K562 (cell line): ENCODE results near the gene APC2. TPM values are rescaled to one million over a fixed set of nuclear protein-coding genes. Genes with fewer than 3 reads are reported as not detected.

Experiments used
- BCOR ChIP-seq: fragments of 450-650 bp; IDR thresholded peaks from 2 replicates; pipeline ENCODE4 v1.6.1; 2016
- BRF1 ChIP-seq: IDR thresholded peaks from 3 replicates; pipeline ENCODE4 v1.6.1; 2011; ENCODE audit warnings: borderline replicate concordance, mild to moderate bottlenecking; ENCODE audit not compliant: insufficient read length; ENCODE audit errors: extremely low read depth
- CREB3 ChIP-seq: fragments of 450-650 bp; conservative IDR thresholded peaks from 2 replicates; pipeline ENCODE4 v1.6.1; 2016; ENCODE audit warnings: missing genetic modification characterization, low read depth, mild to moderate bottlenecking, missing compliant biosample characterization, moderate library complexity
- CTBP1 ChIP-seq: fragments of 450-650 bp; IDR thresholded peaks from 2 replicates; pipeline ENCODE4 v1.6.1; 2016; ENCODE audit warnings: borderline replicate concordance
- ETS2 ChIP-seq: IDR thresholded peaks from 2 replicates; pipeline ENCODE4 v1.6.1; 2016; ENCODE audit warnings: borderline replicate concordance, missing genetic modification characterization, mild to moderate bottlenecking, moderate library complexity, missing compliant biosample characterization; ENCODE audit not compliant: poor library complexity, severe bottlenecking
- HMG20B ChIP-seq: fragments of 250-450 bp; sonication (Bioruptor Pico); IDR thresholded peaks from 2 replicates; pipeline ENCODE4 v1.5.0; 2021; ENCODE audit warnings: mild to moderate bottlenecking
- KDM4B ChIP-seq, 2 experiments: fragments of 450-650 bp in 1 of 2; sonication (generic) in 1 of 2; IDR thresholded peaks; 2 replicates each; pipeline ENCODE4 v1.6.1; 2016 to 2017; ENCODE audit warnings: borderline replicate concordance in 2 of 2, antibody characterized with exemption in 1 of 2, low read depth in 1 of 2, mild to moderate bottlenecking in 1 of 2
- POLR2G ChIP-seq: fragments of 200-400 bp; formaldehyde crosslinking; IDR thresholded peaks from 2 replicates; pipeline ENCODE4 v1.6.1; 2017; ENCODE audit warnings: low read depth, mild to moderate bottlenecking, antibody characterized with exemption, low read length, moderate library complexity
- PRPF4 ChIP-seq: fragments of 200-400 bp; formaldehyde crosslinking; IDR thresholded peaks from one replicate; pipeline ENCODE4 v1.6.1; 2017; ENCODE audit warnings: low read length, low read depth, mild to moderate bottlenecking; ENCODE audit not compliant: insufficient read depth, poor library complexity, severe bottlenecking
- PURB ChIP-seq: sonication (generic); formaldehyde crosslinking; IDR thresholded peaks from 2 replicates; pipeline ENCODE4 v1.9.0; 2021; ENCODE audit warnings: low read depth, mild to moderate bottlenecking, missing genetic modification reagents
- RBM17 ChIP-seq: fragments of 200-400 bp; formaldehyde crosslinking; IDR thresholded peaks from 2 replicates; pipeline ENCODE4 v1.6.1; 2017; ENCODE audit warnings: low read depth, mild to moderate bottlenecking, low read length, borderline replicate concordance
- TCF15 ChIP-seq: fragments of 250-450 bp; sonication (Bioruptor Pico); IDR thresholded peaks from 2 replicates; pipeline ENCODE4 v1.8.0; 2022; ENCODE audit warnings: moderate library complexity, mild to moderate bottlenecking, inconsistent platforms
- ZBTB17 ChIP-seq: fragments of 450-650 bp; formaldehyde crosslinking; IDR thresholded peaks from 2 replicates; pipeline ENCODE4 v1.4.0; 2020; ENCODE audit warnings: mild to moderate bottlenecking
- ZKSCAN3 ChIP-seq: fragments of 250-450 bp; sonication (Bioruptor Pico); IDR thresholded peaks from 2 replicates; pipeline ENCODE4 v1.4.0; 2020
- ZNF766 ChIP-seq: fragments of 200-800 bp; sonication (Bioruptor generic); conservative IDR thresholded peaks from 2 replicates; pipeline ENCODE4 v1.6.1; 2016; ENCODE audit warnings: missing genetic modification characterization, missing compliant biosample characterization
- polyA plus RNA-seq, 8 experiments: library from polyadenylated mRNA; depleted of rRNA in 4 of 8; stranded (reverse) in 5 of 8; unstranded in 3 of 8; fragments of >200 nt; fragmentation: Nextera tagmentation in 2 of 8; fragmentation: Illumina TruSeq in 1 of 8; extraction: Ambion mirVana in 2 of 8; extraction: Trizol in 1 of 8; gene quantifications; 2 replicates each; pipeline versions ENCODE4 v1.2.1 to v1.2.3, GENCODE V29; 2011 to 2014; ENCODE audit warnings: inconsistent platforms in 1 of 8, missing spikeins in 1 of 8
- total RNA-seq, 7 experiments: library from RNA; depleted of rRNA in 6 of 7; stranded (reverse); fragments of >200 nt in 6 of 7; fragmentation: Illumina TruSeq in 2 of 7; extraction: Trizol in 2 of 7; gene quantifications; 2 replicates each; pipeline versions ENCODE4 v1.2.1 to v1.2.3, GENCODE V29; 2011 to 2021; ENCODE audit warnings: low replicate concordance in 1 of 7
- TF ChIP-seq, protein P1 (sequence below): fragments of 450-650 bp; formaldehyde crosslinking; IDR thresholded peaks from 2 replicates; pipeline ENCODE4 v1.4.0; 2022; ENCODE audit warnings: missing genetic modification characterization
- TF ChIP-seq, protein P2 (sequence below): fragments of 250-450 bp; sonication (Bioruptor Pico); IDR thresholded peaks from 2 replicates; pipeline ENCODE4 v1.8.0; 2021; ENCODE audit warnings: moderate library complexity, mild to moderate bottlenecking, inconsistent platforms

The APC2 gene
- total and polyA plus RNA-seq, 9 of the 15 experiments (the other 6 are each of a cell fraction or from before 2014, with no cell fraction given) = 0.01 to 0.40 (median 0.05) TPM; not detected in 3

GRCh38 chr19:1438035-1438932 lies 11.6 kb upstream of the APC2 start, which contains the start of gene RPS15 (continued):
- peak; percentile 23 for TF ChIP-seq BCOR
- peak; percentile 79; the same call in 1 of the 2 replicates for TF ChIP-seq ZBTB17 (CRISPR knock-in tag)
- TF ChIP-seq, protein P1, sequence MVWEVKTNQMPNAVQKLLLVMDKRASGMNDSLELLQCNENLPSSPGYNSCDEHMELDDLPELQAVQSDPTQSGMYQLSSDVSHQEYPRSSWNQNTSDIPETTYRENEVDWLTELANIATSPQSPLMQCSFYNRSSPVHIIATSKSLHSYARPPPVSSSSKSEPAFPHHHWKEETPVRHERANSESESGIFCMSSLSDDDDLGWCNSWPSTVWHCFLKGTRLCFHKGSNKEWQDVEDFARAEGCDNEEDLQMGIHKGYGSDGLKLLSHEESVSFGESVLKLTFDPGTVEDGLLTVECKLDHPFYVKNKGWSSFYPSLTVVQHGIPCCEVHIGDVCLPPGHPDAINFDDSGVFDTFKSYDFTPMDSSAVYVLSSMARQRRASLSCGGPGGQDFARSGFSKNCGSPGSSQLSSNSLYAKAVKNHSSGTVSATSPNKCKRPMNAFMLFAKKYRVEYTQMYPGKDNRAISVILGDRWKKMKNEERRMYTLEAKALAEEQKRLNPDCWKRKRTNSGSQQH = no peak
- TF ChIP-seq, protein P2, sequence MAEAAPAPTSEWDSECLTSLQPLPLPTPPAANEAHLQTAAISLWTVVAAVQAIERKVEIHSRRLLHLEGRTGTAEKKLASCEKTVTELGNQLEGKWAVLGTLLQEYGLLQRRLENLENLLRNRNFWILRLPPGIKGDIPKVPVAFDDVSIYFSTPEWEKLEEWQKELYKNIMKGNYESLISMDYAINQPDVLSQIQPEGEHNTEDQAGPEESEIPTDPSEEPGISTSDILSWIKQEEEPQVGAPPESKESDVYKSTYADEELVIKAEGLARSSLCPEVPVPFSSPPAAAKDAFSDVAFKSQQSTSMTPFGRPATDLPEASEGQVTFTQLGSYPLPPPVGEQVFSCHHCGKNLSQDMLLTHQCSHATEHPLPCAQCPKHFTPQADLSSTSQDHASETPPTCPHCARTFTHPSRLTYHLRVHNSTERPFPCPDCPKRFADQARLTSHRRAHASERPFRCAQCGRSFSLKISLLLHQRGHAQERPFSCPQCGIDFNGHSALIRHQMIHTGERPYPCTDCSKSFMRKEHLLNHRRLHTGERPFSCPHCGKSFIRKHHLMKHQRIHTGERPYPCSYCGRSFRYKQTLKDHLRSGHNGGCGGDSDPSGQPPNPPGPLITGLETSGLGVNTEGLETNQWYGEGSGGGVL (CRISPR knock-in tag) = no peak
- TF ChIP-seq HMG20B (CRISPR knock-in tag) = no peak
- no peak for TF ChIP-seq PURB (CRISPR knock-in tag)
- peak; percentile 93 for TF ChIP-seq CTBP1
- no peak for TF ChIP-seq CREB3 (tag)
- TF ChIP-seq KDM4B (IDR thresholded peaks at IDR 0.05; ENCODE audit: borderline replicate concordance in 2 of 2, low read depth in 1 of 2) = peak in 1 of 2 experiments; percentile 76; a peak in 2 of 4 replicates
- no peak; the same call in 1 of the 2 replicates for TF ChIP-seq TCF15 (CRISPR knock-in tag)
- TF ChIP-seq ETS2 (tag) = no peak
- no peak for TF ChIP-seq BRF1
- no peak for TF ChIP-seq RBM17
- peak; percentile 44; the same call in 1 of the 2 replicates for TF ChIP-seq ZNF766 (CRISPR knock-in tag)
- no peak for TF ChIP-seq ZKSCAN3 (CRISPR knock-in tag)
- TF ChIP-seq POLR2G = peak; percentile 100
- TF ChIP-seq PRPF4 = peak; percentile 85
